NCI-H1694 (cell line): Measurements from ENCODE around the gene CBX4.

Experiments
- DNase-seq: peaks from one replicate; lab custom pipeline; 2025; lab: John Stamatoyannopoulos, UW

Gene CBX4

DNA sequence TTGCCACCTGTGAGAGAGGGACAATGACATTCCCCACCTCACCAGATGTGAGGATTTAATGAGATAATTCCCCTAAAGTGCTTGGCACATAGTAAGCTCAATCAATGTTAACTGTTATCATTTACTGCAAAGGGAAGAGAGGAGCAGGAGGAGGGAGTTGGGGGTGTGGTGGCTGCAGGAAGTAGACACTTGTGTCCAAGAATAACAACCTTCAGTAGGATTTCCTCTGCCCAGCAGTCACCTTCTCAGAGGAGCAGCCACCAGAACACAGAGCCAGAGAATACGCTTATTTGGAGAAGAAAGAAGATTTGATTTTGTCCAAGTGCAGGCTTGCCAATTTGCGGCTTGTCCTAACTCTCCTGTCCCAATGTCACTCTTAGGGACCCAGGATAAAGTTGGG lies 10.2 kb downstream of the CBX4 start:
- no peak for DNase-seq

DNA sequence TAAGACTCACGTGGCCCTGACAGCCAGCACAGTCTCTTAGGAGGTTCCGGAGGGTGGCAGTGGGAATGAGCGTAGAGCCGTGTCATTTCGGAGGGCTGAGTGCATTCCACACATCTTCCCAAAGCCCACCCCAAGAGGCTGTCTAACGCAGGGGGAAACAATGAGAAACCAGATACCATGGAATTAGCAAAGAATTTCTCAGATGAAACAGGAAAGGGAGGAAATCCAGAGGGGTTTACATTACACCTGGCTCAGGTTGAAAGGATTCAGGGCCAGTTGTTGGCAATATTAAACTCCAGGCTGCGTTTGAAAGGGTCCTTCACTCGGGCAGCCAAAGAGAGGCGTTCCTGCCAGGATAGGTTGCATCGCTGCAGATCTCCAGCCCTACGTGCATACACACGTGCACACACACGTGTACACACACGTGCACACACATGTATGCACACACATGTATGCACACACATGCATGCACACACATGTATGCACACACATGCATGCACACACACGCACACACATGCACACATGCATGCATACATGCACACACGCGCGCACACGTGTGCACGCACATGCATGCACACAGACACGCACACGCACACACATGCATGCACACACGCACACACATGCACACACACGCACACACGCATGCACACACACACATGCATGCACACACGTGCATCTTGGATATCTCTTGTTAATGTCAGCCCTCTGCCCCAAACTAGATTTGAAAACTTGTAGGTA lies 12.2 kb downstream of the CBX4 start:
- no peak for DNase-seq

DNA sequence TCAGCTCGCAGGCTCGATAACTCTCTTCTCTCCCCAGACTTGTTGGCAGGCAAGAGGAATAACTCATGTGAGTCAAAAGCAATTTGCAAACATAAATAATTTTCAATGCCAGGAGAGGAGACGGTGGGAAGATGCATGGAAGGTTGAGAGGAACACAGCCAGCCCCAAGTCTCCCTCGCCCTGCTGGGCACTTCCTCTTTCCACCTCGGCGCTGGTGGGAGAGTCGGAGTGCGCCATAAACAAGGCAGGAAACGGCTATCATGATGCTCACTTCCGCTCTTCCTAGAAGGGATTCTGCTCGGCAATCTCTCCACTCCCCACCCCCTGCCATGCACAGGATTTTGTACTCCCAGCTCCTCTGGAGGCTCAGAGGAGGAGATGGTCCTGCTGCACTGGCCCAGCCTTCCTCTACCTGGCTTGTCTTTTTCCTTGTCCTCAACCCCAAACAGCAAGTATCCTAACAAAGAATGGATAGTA lies 13.0 kb downstream of the CBX4 start:
- no peak for DNase-seq

DNA sequence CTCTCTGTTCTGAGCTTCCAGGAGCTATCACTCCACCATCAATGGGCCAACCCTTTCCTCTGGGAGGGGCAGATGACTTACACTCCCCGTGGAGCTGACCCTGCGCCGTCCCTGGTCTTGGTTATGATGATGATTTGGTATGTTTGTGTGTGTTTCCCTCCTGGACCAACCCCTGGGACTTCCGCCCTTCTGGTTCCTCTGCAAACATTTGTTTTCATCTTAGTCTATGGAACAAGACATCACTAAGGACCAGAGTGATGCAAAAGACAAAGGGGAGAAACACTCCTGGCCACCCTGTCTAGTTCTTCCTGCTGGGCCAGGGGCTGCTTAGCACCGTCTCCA lies 13.7 kb downstream of the CBX4 start:
- DNase-seq: no peak

GRCh38 chr17:79824893-79825579 lies 14.2 kb downstream of the CBX4 start:
- no peak for DNase-seq

- no peak for DNase-seq
Measured at GRCh38 chr17:79824234-79824633, 15.0 kb downstream of the CBX4 start.

DNA sequence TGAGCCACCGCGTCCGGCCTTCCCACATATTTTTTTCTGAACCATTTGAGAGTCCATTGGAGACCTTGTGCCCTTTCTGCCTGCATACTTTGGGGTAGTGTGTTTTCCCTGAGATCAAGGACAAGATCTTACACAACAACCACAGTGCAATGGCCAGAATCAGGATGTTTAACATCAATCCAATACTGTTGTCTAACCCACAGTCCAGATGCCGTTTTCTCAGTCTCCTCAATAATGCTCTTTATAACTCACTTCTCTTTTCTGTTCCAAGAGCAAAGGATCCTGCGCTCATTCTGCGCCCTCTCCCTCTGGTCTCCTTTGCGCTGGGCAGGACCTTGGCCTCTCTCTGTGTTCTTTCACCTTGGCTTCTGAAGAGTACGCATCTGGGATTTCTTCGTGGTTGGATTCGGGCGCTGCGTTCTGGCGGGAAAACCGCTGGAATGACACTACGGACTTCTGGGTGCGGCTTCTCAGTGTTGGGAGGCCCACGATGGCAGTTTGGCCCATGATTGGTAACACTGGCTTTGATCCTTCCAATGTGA lies 16.6 kb downstream of the CBX4 start:
- DNase-seq: no peak

DNA sequence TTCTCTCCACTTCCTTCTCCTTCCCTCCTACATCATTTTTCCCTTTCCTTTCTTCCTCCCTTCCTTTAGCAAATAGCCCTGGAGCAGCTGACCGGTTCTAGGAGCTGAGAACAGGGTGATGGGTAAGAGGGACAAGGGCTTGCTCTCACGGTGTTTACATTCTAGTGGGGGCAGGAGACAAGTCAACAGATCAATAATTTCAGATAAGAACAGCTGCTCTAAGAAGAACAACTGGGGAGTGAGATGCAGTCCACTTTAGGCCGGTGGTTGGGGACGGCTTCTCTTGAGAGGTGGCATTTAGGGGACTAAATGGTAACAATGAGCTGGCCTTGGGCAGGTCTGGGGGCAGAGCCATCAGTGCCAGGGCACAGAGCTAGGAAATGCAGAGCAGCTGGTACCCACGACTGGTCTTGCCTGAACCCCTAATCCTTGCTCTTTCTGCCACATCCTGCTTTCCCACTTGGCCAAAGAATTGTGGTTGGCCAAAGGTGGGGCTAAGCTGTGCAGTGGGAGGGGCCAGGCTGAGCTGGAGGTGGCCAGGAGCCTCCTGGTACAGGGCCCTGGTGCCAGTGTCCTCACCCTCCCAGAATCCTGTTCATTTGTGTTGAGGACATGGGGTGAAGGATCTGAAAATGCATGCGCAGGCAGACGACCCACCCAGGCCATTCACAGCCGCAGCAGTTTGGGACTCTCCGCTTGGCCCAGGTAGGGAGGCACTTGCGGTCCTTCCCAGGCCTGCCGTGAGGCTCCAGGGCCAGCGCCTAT lies 17.7 kb downstream of the CBX4 start:
- no peak for DNase-seq

DNA sequence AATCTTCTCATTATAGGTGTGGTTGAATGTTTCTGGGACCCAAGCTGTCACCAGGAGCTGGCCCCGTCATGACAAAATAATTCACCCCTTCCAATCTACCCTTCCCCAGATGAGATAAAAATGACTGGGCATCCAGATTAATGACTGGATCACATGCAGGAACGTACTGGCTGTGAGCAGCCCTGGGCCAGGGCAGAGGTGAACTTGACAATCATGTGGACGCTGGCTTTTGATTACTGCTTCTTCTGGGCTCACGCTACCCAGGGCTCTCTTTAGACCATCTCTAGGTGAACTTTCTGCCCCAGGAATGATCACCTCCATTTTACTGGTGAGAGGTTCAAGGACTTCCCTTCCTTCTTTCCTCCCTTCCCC lies 18.3 kb downstream of the CBX4 start:
- DNase-seq: no peak

- DNase-seq: no peak
Measured at GRCh38 chr17:79819534-79820276, 19.5 kb downstream of the CBX4 start.

DNA sequence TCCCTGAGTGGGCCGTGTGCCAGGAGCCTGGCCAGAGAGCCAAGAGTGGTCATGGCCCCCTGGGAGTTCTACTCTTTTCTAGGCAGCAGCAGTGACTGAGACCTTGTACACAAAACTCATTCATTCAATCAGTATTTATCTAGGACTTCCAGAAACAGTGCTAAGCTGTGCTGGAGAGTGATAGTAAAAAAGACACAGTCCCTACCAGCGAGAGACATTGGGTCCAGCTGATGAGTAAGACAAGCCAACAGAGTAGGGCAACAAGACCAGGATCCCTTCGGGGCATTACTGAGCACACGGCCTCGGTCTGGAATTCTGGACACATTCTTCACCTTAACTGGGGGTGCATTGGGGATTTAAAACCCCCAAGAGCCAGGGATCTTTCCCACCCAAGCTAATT lies 20.2 kb downstream of the CBX4 start:
- DNase-seq: no peak

DNA sequence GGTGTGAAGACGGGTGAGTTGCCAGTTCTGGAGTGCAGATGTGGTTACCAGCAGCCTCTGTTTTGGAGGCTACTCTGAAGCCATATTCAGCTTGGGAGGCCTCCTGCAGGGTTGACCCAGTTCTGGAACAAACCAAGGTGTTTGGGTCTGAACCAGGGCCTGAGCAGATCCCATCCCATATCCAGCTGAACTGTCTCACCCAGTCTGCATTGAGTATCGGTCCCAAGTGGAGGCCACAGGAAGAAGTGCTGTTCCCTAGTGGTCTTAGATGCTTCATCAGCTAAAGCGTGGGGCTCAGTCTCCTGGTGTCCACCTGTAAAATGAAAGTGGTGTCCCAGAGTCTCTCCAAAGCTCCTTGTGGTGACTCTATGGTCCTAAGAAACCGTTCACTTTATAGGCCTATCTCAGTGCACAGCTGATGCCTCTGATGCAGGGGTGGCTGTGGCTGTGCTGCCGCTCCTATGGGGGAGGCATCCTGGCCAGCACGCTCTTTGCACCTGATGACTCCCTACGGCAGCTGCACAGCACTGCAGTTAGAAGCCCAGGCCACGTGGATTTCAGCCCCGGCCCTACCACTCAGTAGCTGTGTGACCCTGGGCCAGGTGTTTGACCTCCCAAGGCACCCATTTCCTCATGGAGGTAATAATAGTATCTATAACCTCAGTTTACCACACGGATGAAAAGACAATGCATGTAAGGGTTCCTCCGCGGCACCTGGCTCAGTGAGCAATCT lies 21.0 kb downstream of the CBX4 start:
- DNase-seq: no peak

DNA sequence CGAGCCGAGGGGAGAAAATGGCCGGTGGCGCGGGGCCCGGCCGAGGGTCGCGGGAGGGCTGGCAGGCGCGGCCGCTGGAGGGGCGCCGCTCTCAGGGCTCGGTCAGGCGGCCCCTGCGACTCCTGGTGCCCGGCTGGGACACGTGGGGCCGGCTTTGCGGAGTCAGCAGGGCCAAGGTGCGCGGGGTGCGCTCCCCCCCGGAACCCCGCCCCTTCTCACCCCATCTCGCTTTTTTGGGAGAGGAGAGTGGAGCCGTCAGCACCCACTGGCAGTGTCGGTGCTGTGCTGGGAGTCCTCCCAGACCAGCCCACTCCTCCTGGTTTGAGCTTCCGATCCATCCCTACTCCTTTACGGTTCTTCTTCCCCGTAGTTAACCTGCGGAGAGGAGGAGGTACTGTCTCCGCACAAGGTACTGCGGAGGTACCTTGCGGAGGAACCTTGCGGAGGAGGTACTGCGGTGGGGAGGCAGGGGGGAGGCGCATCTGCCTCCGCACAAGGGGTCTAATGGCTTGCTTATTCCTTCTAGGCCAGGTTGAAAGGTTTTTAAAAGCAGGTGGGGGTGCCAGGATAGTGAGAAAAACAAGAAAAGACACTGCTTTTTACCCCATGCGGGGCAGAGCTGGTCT lies 23.3 kb downstream of the CBX4 start:
- DNase-seq: no peak

DNA sequence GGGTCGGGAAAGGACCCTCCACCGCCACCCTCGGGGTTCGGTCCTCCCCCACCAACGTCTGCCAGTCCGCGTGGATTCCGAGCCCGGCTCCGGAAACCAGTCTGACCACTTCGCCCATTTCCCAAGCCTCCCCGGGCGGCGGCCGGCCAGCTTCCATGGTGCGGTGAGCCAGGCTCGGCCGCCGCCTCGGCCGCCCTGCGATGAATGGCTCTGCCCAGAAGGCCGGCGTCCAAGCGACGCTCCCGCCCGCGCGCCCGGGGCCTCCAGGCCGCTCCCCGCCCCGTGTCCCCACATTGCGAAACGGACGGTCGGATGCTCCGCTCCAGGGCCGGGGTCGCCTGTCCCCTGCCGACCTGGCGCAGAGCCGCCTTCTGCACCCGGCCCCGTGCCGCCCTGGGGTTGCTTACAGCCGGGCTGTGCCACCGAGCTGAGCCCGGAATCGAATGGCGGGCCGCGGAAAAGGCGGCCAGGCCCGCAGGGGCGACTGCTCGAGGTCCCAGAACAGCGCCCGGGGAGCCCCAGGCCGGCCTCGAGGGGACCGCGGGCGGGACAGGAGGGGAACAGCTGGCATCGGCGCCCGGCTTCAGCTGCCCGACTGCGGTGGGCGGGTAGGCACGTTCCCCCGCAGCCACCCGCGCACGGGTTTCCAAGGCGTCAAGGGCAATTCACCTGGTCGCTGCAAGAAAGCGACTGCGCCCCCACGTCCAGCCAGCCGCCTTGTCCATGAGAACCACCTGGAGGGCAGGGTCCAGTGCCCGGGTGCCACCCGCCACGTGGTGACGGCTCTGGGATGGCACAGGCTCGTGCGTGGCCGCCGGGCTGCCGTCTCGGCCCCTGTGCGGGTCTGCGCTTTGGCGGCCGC lies 24.0 kb downstream of the CBX4 start:
- no peak for DNase-seq

- DNase-seq: no peak
Measured at GRCh38 chr17:79814127-79814973, 24.9 kb downstream of the CBX4 start.

- peak; percentile 28 for DNase-seq
Measured at GRCh38 chr17:79813297-79814126, 25.7 kb downstream of the CBX4 start.

DNA sequence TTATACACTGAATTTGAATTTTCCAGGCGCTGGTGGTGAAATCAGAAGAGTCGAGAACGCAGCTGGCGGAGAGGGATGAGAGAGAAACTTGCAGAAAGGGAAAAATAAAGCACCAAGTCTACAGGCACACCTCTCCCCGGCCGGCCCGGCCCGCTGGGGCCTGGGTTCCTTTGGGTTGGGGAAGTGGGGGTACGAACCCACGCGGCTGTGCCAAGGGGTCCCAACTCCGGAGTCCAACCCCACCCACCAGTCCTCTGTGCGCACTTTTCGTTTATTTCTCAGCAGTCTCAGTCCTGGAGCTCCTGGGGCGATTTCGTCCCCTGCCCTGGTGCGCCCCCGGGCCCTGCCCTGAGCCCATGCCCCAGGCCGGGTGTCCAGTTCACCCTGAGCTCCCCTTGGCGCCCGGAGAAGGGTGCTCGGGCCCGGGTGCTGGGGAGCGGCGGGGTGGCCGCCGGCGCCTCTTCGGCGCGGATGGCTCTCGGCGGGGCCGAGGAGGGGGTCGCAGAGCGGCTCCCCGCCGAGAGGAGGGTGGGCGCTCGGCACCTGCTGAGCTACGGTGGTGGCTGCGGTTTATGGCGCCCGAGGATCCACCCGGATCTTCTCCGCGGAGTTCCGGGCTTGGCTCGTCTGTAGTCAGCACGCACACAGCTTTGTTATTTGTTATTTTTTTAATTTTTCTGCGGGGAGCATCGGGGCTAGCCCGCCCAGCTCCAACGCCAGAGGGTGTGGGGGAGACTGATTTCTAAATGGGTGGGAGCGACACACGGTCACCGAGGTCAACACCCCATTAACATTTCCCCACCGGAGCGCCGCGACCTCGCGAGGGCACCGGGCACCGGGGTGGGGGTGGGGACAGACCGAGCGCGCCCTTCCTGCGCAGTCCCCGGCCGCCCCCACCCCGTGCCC lies 26.6 kb downstream of the CBX4 start:
- DNase-seq: no peak
